OCI-LY7 (cell line): ENCODE results near the gene TGFBR3.

Source experiments
- EZH2phosphoT487 ChIP-seq: fragments of 200-600 bp; sonication (generic); IDR thresholded peaks from 2 replicates; pipeline ENCODE4 v1.6.1; 2018; ENCODE audit warnings: low read depth, borderline replicate concordance, mild to moderate bottlenecking, mixed run types, antibody characterized with exemption, low read length, moderate library complexity, mixed read lengths
- TF ChIP-seq, protein P1 (sequence below): fragments of 200-600 bp; sonication (generic); conservative IDR thresholded peaks from 2 replicates; pipeline ENCODE4 v1.5.1; 2014; ENCODE audit warnings: mild to moderate bottlenecking, antibody characterized with exemption, low read length, moderate library complexity, mixed read lengths

DNA sequence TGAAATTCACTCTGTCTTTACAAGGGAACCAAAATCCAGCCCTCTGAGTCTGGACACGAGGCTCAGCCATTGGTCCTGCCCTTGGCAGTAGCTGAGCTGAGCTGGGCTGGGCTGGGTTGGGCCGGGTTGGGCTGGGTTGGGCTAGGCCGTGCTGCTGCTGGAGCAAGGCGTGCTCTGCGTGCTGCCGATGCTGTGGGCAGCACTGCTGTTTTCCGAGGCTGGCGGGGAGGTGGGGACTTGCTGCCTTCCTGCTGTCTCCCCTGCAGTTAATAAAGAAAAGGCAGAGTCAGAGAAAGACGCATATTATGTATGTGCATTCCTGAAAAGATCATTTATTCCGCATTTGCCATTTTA lies 202.4 kb downstream of the TGFBR3 start:
- TF ChIP-seq, protein P1, sequence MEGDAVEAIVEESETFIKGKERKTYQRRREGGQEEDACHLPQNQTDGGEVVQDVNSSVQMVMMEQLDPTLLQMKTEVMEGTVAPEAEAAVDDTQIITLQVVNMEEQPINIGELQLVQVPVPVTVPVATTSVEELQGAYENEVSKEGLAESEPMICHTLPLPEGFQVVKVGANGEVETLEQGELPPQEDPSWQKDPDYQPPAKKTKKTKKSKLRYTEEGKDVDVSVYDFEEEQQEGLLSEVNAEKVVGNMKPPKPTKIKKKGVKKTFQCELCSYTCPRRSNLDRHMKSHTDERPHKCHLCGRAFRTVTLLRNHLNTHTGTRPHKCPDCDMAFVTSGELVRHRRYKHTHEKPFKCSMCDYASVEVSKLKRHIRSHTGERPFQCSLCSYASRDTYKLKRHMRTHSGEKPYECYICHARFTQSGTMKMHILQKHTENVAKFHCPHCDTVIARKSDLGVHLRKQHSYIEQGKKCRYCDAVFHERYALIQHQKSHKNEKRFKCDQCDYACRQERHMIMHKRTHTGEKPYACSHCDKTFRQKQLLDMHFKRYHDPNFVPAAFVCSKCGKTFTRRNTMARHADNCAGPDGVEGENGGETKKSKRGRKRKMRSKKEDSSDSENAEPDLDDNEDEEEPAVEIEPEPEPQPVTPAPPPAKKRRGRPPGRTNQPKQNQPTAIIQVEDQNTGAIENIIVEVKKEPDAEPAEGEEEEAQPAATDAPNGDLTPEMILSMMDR, result no peak
- no peak for TF ChIP-seq EZH2phosphoT487
